DMS114 treated with DMSO at 0.1 percent for 48 hours (cell line): Measurements from ENCODE around the gene LRRC52.
"Not testable (repeated sequence)": the region's sequence is repeated elsewhere in the genome, so short reads cannot be mapped to it uniquely, and the experiment has no call there.

Source experiments
- DNase-seq: peaks from one replicate; lab custom pipeline; 2025; ENCODE audit not compliant: unreplicated experiment; lab: John Stamatoyannopoulos, UW

The LRRC52 gene

GRCh38 chr1:165580931-165581871, 37.4 kb downstream of the LRRC52 start:
- DNase-seq: no peak

GRCh38 chr1:165581926-165582325, 38.1 kb downstream of the LRRC52 start:
- no peak for DNase-seq

- no peak for DNase-seq
Observed at GRCh38 chr1:165586398-165586797, 42.6 kb downstream of the LRRC52 start.

- not testable (repeated sequence) for DNase-seq
Observed at GRCh38 chr1:165591391-165591790, 47.6 kb downstream of the LRRC52 start.

GRCh38 chr1:165592945-165593823, 49.4 kb downstream of the LRRC52 start:
- DNase-seq: peak; percentile 57

GRCh38 chr1:165595246-165595938, 51.6 kb downstream of the LRRC52 start:
- no peak for DNase-seq

- peak; percentile 90 for DNase-seq
Observed at GRCh38 chr1:165597883-165598675, 54.3 kb downstream of the LRRC52 start.

- no peak for DNase-seq
Observed at GRCh38 chr1:165598676-165599059, 54.9 kb downstream of the LRRC52 start.

- no peak for DNase-seq
Observed at GRCh38 chr1:165600793-165601192, 57.0 kb downstream of the LRRC52 start.

- DNase-seq: no peak
Observed at GRCh38 chr1:165603810-165604209, 60.0 kb downstream of the LRRC52 start.

GRCh38 chr1:165605246-165605645, 61.4 kb downstream of the LRRC52 start:
- DNase-seq: no peak

- DNase-seq: not testable (repeated sequence)
Observed at GRCh38 chr1:165606676-165607075, 62.9 kb downstream of the LRRC52 start.

- DNase-seq: no peak
Observed at GRCh38 chr1:165610866-165611265, 67.1 kb downstream of the LRRC52 start.

- no peak for DNase-seq
Observed at GRCh38 chr1:165612062-165612461, 68.3 kb downstream of the LRRC52 start.
